ENCODE measurements around the gene DCBLD2. TPM values are rescaled to one million over a fixed set of nuclear protein-coding genes. Genes with fewer than 3 reads are reported as not detected.

The DCBLD2 gene
- polyA plus RNA-seq, 3 donors, result 0.17 to 1.1 (median 0.45) TPM

DNA sequence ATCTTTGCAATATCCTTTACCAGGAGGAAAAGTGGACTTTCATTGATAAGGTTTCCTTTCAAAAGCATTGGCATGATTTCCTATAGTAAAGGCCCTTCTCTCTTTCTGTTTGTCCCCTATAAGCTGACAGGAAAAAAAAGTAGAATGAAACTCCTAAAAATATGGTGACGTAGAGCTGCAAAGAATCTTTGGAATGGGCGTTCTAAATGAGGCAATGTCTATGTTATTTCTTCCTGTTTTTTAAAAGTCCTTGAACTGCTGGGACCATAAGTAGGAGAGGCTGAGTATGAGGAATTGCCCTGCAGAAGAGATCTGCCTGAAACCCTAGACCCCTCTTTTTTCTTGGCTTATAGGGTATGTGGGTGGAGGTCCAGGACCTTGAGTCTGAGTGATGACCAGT lies 121.2 kb downstream of the DCBLD2 start:
- Histone ChIP-seq H3K4me1 (ENCODE audit: control insufficient read depth in 1 of 2, insufficient read depth in 2 of 2, low read length in 2 of 2) (peaks cover 53 to 83% of the 10 kb centered on the region in 2 donors), H2AFZ (ENCODE audit: insufficient read depth, low read depth, low read length, poor library complexity, severe bottlenecking) (no peak overlapping the region), H3K9ac (ENCODE audit: insufficient read depth, low read length, poor library complexity, severe bottlenecking) (no peak overlapping the region), H3K4me3 (replicated peaks in 1 of 3; ENCODE audit: low read depth in 2 of 3, low read length in 3 of 3) (no peak overlapping the region), H3K36me3 (replicated peaks in 1 of 2; ENCODE audit: control insufficient read depth in 1 of 2, insufficient read depth in 2 of 2, low read length in 2 of 2) (peaks cover 63 to 80% of the 10 kb centered on the region in 2 donors), H3K27me3 (ENCODE audit: control insufficient read depth in 2 of 2, insufficient read depth in 2 of 2, low read length in 2 of 2) (no peaks in the 10 kb centered on the region), H3K27ac (ENCODE audit: low read depth in 1 of 2, low read length in 2 of 2) (peak overlapping the region in 1 of 2 donors; percentile 94), H3K4me2 (replicated peaks; ENCODE audit: extremely low read depth, low read length, poor library complexity, severe bottlenecking) (no peak overlapping the region), H3K79me2 (ENCODE audit: insufficient read depth, low read length) (peaks cover 80% of the 10 kb centered on the region), H3K9me3 (replicated peaks in 1 of 2; ENCODE audit: control insufficient read depth in 1 of 2, insufficient read depth in 1 of 2, low read length in 2 of 2) (no peaks in the 10 kb centered on the region), H4K20me1 (ENCODE audit: insufficient read depth, low read length) (peaks cover 88% of the 10 kb centered on the region)
- WGBS (ENCODE audit: insufficient coverage), result 40% methylated on average over 1 of the region's 2 CpGs
- peak overlapping the region in 5 of 7 donors; percentile 21 to 93 (median 57) for H3K27ac Mint-ChIP-seq
- peaks cover 74% of the 10 kb centered on the region for H3K4me1 Mint-ChIP-seq
- peaks cover 71 to 82% of the 10 kb centered on the region in 2 donors for H3K36me3 Mint-ChIP-seq
- no peaks in the 10 kb centered on the region for H3K9me3 Mint-ChIP-seq
- intact Hi-C loops (cut with micrococcal nuclease), result no loop called here
- TF ChIP-seq, protein P1, sequence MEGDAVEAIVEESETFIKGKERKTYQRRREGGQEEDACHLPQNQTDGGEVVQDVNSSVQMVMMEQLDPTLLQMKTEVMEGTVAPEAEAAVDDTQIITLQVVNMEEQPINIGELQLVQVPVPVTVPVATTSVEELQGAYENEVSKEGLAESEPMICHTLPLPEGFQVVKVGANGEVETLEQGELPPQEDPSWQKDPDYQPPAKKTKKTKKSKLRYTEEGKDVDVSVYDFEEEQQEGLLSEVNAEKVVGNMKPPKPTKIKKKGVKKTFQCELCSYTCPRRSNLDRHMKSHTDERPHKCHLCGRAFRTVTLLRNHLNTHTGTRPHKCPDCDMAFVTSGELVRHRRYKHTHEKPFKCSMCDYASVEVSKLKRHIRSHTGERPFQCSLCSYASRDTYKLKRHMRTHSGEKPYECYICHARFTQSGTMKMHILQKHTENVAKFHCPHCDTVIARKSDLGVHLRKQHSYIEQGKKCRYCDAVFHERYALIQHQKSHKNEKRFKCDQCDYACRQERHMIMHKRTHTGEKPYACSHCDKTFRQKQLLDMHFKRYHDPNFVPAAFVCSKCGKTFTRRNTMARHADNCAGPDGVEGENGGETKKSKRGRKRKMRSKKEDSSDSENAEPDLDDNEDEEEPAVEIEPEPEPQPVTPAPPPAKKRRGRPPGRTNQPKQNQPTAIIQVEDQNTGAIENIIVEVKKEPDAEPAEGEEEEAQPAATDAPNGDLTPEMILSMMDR (IDR thresholded peaks at IDR 0.05), result no peak
- DNase-seq, result no peak
- H3K27me3 Mint-ChIP-seq (ENCODE audit: low read depth in 3 of 3), result no peaks in the 10 kb centered on the region
- H3K4me3 Mint-ChIP-seq, result no peak overlapping the region

- Histone ChIP-seq H4K20me1 (ENCODE audit: insufficient read depth, low read length) (peaks cover 88% of the 10 kb centered on the region), H2AFZ (ENCODE audit: insufficient read depth, low read depth, low read length, poor library complexity, severe bottlenecking) (no peak overlapping the region), H3K4me1 (ENCODE audit: control insufficient read depth in 1 of 2, insufficient read depth in 2 of 2, low read length in 2 of 2) (peaks cover 47 to 77% of the 10 kb centered on the region in 2 donors), H3K9me3 (replicated peaks in 1 of 2; ENCODE audit: control insufficient read depth in 1 of 2, insufficient read depth in 1 of 2, low read length in 2 of 2) (no peaks in the 10 kb centered on the region), H3K4me2 (replicated peaks; ENCODE audit: extremely low read depth, low read length, poor library complexity, severe bottlenecking) (no peak overlapping the region), H3K4me3 (replicated peaks in 1 of 3; ENCODE audit: low read depth in 2 of 3, low read length in 3 of 3) (peak overlapping the region in 1 of 3 experiments; percentile 49), H3K36me3 (replicated peaks in 1 of 2; ENCODE audit: control insufficient read depth in 1 of 2, insufficient read depth in 2 of 2, low read length in 2 of 2) (peaks cover 63 to 84% of the 10 kb centered on the region in 2 donors), H3K27me3 (ENCODE audit: control insufficient read depth in 2 of 2, insufficient read depth in 2 of 2, low read length in 2 of 2) (no peaks in the 10 kb centered on the region), H3K27ac (ENCODE audit: low read depth in 1 of 2, low read length in 2 of 2) (peak overlapping the region in 1 of 2 donors; percentile 94), H3K9ac (ENCODE audit: insufficient read depth, low read length, poor library complexity, severe bottlenecking) (no peak overlapping the region), H3K79me2 (ENCODE audit: insufficient read depth, low read length) (peaks cover 80% of the 10 kb centered on the region)
- intact Hi-C loops (cut with micrococcal nuclease), result loop anchor here in 1 of 2 donors (2.0 to 5.0 kb wide), 2 partner anchors 17 to 47 kb away; partner anchors contain the start of gene ST3GAL6
- peak in 1 of 3 donors; percentile 17 for DNase-seq
- H3K36me3 Mint-ChIP-seq, result peaks cover 74 to 84% of the 10 kb centered on the region in 2 donors
- no peaks in the 10 kb centered on the region for H3K27me3 Mint-ChIP-seq (ENCODE audit: low read depth in 3 of 3)
- peak overlapping the region; percentile 93 to 98 (median 96) for H3K27ac Mint-ChIP-seq
- no peak overlapping the region for H3K4me3 Mint-ChIP-seq
- peaks cover 69% of the 10 kb centered on the region for H3K4me1 Mint-ChIP-seq
- TF ChIP-seq, protein P1 (IDR thresholded peaks at IDR 0.05), result no peak
- no CpG with 5 or more reads among the region's 4 CpGs for WGBS (ENCODE audit: insufficient coverage)
- no peaks in the 10 kb centered on the region for H3K9me3 Mint-ChIP-seq
These were observed 121.8 kb downstream of the DCBLD2 start for GRCh38 chr3:98779541-98780335.

Measured in CD14-positive monocyte (primary cell).